ENCODE results near the gene FAM50B.
"Not testable (repeated sequence)": the region's sequence is repeated elsewhere in the genome, so short reads cannot be mapped to it uniquely, and the experiment has no call there.

The FAM50B gene

GRCh38 chr6:3850451-3851203, 1.5 kb downstream of the FAM50B start:
- no peak for DNase-seq

GRCh38 chr6:3851839-3852238, 2.7 kb downstream of the FAM50B start:
- DNase-seq = no peak

GRCh38 chr6:3852391-3852790, 3.2 kb downstream of the FAM50B start:
- no peak for DNase-seq

GRCh38 chr6:3855866-3856265, 6.7 kb downstream of the FAM50B start:
- DNase-seq = no peak

- DNase-seq = no peak
These were observed 7.4 kb downstream of the FAM50B start for GRCh38 chr6:3856576-3856975.

GRCh38 chr6:3857468-3858456, 8.6 kb downstream of the FAM50B start:
- no peak for DNase-seq

GRCh38 chr6:3859878-3860552, 10.8 kb downstream of the FAM50B start:
- no peak for DNase-seq

- no peak for DNase-seq
These were observed 12.3 kb downstream of the FAM50B start for GRCh38 chr6:3861424-3861823.

GRCh38 chr6:3862038-3862437, 12.9 kb downstream of the FAM50B start:
- no peak for DNase-seq

GRCh38 chr6:3863322-3863721, 14.1 kb downstream of the FAM50B start:
- DNase-seq = not testable (repeated sequence)

GRCh38 chr6:3865463-3865862, 16.3 kb downstream of the FAM50B start:
- DNase-seq = no peak

GRCh38 chr6:3867641-3868502, 18.7 kb downstream of the FAM50B start:
- DNase-seq = peak; percentile 8

GRCh38 chr6:3868544-3868943, 19.4 kb downstream of the FAM50B start:
- peak; percentile 18 for DNase-seq

GRCh38 chr6:3869284-3869631, 20.1 kb downstream of the FAM50B start:
- no peak for DNase-seq

GRCh38 chr6:3869632-3870527, 20.7 kb downstream of the FAM50B start:
- DNase-seq = no peak

- no peak for DNase-seq
These were observed 21.4 kb downstream of the FAM50B start for GRCh38 chr6:3870528-3870925.

- DNase-seq = no peak
These were observed 22.3 kb downstream of the FAM50B start for GRCh38 chr6:3871515-3871914.

- DNase-seq = no peak
These were observed 22.8 kb downstream of the FAM50B start for GRCh38 chr6:3871939-3872338.

GRCh38 chr6:3872370-3872854, 23.2 kb downstream of the FAM50B start:
- DNase-seq = no peak

- no peak for DNase-seq
These were observed 23.9 kb downstream of the FAM50B start for GRCh38 chr6:3873051-3873450.

GRCh38 chr6:3874069-3874468, 24.9 kb downstream of the FAM50B start:
- DNase-seq = no peak

All from eye (tissue), 1 donor.